ENCODE results near the gene NOXO1.
"Not testable (repeated sequence)": the region's sequence is repeated elsewhere in the genome, so short reads cannot be mapped to it uniquely, and the experiment has no call there.

Gene NOXO1

GRCh38 chr16:1940273-1941161 is 40.8 kb downstream of the NOXO1 start:
- peaks cover 26% of the 10 kb centered on the region for H3K4me1 ChIP-seq (ENCODE audit: insufficient read depth, low read length)
- H3K4me2 ChIP-seq (ENCODE audit: insufficient read depth, low read length) = no peak overlapping the region

GRCh38 chr16:1939833-1940232 is 41.4 kb downstream of the NOXO1 start:
- not testable (repeated sequence) for ATAC-seq (ENCODE audit: insufficient read depth, low read depth); H4K20me1 ChIP-seq (ENCODE audit: insufficient read depth, low read length); H3K27ac ChIP-seq (ENCODE audit: low read length); H3K9me3 ChIP-seq (ENCODE audit: insufficient read depth, low read length, severe bottlenecking); H3K4me2 ChIP-seq (ENCODE audit: insufficient read depth, low read length); DNase-seq; H3K79me2 ChIP-seq (ENCODE audit: insufficient read depth, low read length); H3K9ac ChIP-seq (ENCODE audit: low read depth, low read length); H3K4me3 ChIP-seq (ENCODE audit: low read depth in 1 of 2, low read length in 2 of 2); H3K27me3 ChIP-seq (ENCODE audit: insufficient read depth, low read length, poor library complexity); H2AFZ ChIP-seq (ENCODE audit: low read depth, low read length)
- Histone ChIP-seq H3K4me1 (ENCODE audit: insufficient read depth, low read length) (peaks cover 26% of the 10 kb centered on the region), H3K36me3 (ENCODE audit: insufficient read depth, low read length) (peaks cover 28% of the 10 kb centered on the region)

More at GRCh38 chr16:1940273-1941161, 40.8 kb downstream of the NOXO1 start:
- Histone ChIP-seq H3K27ac (ENCODE audit: low read length) (no peak overlapping the region), H3K4me3 (ENCODE audit: low read depth in 1 of 2, low read length in 2 of 2) (no peak overlapping the region), H3K27me3 (ENCODE audit: insufficient read depth, low read length, poor library complexity) (no peaks in the 10 kb centered on the region), H4K20me1 (ENCODE audit: insufficient read depth, low read length) (no peaks in the 10 kb centered on the region; the same call in 1 of the 2 replicates), H3K79me2 (ENCODE audit: insufficient read depth, low read length) (no peaks in the 10 kb centered on the region; the same call in none of the 2 replicates), H2AFZ (ENCODE audit: low read depth, low read length) (no peak overlapping the region), H3K36me3 (ENCODE audit: insufficient read depth, low read length) (peaks cover 28% of the 10 kb centered on the region), H3K9me3 (ENCODE audit: insufficient read depth, low read length, severe bottlenecking) (no peaks in the 10 kb centered on the region), H3K9ac (ENCODE audit: low read depth, low read length) (no peak overlapping the region)
- ATAC-seq (ENCODE audit: insufficient read depth, low read depth) (no peak), DNase-seq (no peak)
- TF ChIP-seq EZH2 (IDR thresholded peaks at IDR 0.05; ENCODE audit: borderline replicate concordance, low read depth, low read length, severe bottlenecking) (no peak), CTCF (IDR thresholded peaks at IDR 0.05; ENCODE audit: borderline replicate concordance, extremely low read depth, low read length, poor library complexity, severe bottlenecking) (no peak)

DNA sequence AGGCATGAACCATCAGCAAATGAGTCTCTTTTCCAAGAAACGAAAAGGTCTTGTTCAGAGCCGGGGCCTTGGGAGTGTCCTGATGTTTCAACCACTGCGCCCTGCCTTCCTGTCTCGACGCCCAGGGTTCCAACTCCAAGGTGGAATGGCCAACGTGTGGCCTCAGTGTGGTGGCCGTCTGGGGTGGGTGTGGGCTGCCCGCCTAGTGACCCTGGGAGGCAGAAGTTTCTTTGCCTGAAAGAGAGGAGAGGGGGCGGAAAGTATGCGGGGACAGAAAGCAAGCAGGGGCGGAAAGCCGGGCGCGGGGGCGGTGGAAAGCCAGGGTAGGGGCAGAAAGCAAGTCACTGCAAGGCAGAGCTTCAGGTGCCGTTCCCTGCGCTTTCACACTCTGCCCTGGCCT is 42.4 kb downstream of the NOXO1 start:
- H4K20me1 ChIP-seq (ENCODE audit: insufficient read depth, low read length) = no peaks in the 10 kb centered on the region; the same call in 1 of the 2 replicates
- H2AFZ ChIP-seq (ENCODE audit: low read depth, low read length) = no peak overlapping the region
- no peaks in the 10 kb centered on the region for H3K9me3 ChIP-seq (ENCODE audit: insufficient read depth, low read length, severe bottlenecking)
- no peak for TF ChIP-seq EZH2 (IDR thresholded peaks at IDR 0.05; ENCODE audit: borderline replicate concordance, low read depth, low read length, severe bottlenecking)
- TF ChIP-seq CTCF (IDR thresholded peaks at IDR 0.05; ENCODE audit: borderline replicate concordance, extremely low read depth, low read length, poor library complexity, severe bottlenecking) = no peak
- H3K9ac ChIP-seq (ENCODE audit: low read depth, low read length) = no peak overlapping the region
- no peak overlapping the region for H3K4me3 ChIP-seq (ENCODE audit: low read depth in 1 of 2, low read length in 2 of 2)
- DNase-seq (no peak), ATAC-seq (ENCODE audit: insufficient read depth, low read depth) (no peak)
- peaks cover 23% of the 10 kb centered on the region for H3K4me1 ChIP-seq (ENCODE audit: insufficient read depth, low read length)
- no peak overlapping the region for H3K4me2 ChIP-seq (ENCODE audit: insufficient read depth, low read length)
- H3K27ac ChIP-seq (ENCODE audit: low read length) = no peak overlapping the region
- peaks cover 28% of the 10 kb centered on the region for H3K36me3 ChIP-seq (ENCODE audit: insufficient read depth, low read length)
- H3K79me2 ChIP-seq (ENCODE audit: insufficient read depth, low read length) = no peaks in the 10 kb centered on the region; the same call in none of the 2 replicates
- no peaks in the 10 kb centered on the region for H3K27me3 ChIP-seq (ENCODE audit: insufficient read depth, low read length, poor library complexity)

DNA sequence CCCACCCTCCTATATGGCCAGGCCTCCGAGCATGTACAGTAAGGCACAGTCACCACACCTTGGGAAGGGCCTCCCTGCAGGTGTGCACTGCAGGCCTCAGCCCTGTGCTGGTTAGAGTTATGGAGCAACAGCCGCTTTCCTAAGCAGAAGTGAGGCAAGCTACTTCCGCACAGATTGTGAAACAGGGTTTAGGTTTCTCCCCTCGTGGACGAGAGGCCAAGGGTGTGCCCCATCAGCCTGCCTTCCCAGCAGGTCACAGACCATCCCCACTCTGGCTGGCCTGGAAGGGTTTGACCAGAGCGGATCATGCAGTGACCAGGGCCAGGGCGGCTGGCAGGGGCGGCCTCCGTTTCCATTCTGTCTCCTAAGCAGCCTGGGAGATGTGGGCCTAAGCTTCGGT is 43.0 kb downstream of the NOXO1 start:
- no peak for TF ChIP-seq CTCF (IDR thresholded peaks at IDR 0.05; ENCODE audit: borderline replicate concordance, extremely low read depth, low read length, poor library complexity, severe bottlenecking)
- TF ChIP-seq EZH2 (IDR thresholded peaks at IDR 0.05; ENCODE audit: borderline replicate concordance, low read depth, low read length, severe bottlenecking) = no peak
- H3K4me2 ChIP-seq (ENCODE audit: insufficient read depth, low read length) = no peak overlapping the region
- H3K27ac ChIP-seq (ENCODE audit: low read length) = no peak overlapping the region
- no peak for DNase-seq
- no peaks in the 10 kb centered on the region; the same call in none of the 2 replicates for H3K79me2 ChIP-seq (ENCODE audit: insufficient read depth, low read length)
- no peak for ATAC-seq (ENCODE audit: insufficient read depth, low read depth)
- H3K4me1 ChIP-seq (ENCODE audit: insufficient read depth, low read length) = peaks cover 17% of the 10 kb centered on the region
- no peak overlapping the region for H3K4me3 ChIP-seq (ENCODE audit: low read depth in 1 of 2, low read length in 2 of 2)
- H2AFZ ChIP-seq (ENCODE audit: low read depth, low read length) = no peak overlapping the region
- peaks cover 28% of the 10 kb centered on the region for H3K36me3 ChIP-seq (ENCODE audit: insufficient read depth, low read length)
- H4K20me1 ChIP-seq (ENCODE audit: insufficient read depth, low read length) = no peaks in the 10 kb centered on the region; the same call in 1 of the 2 replicates
- no peak overlapping the region for H3K9ac ChIP-seq (ENCODE audit: low read depth, low read length)
- no peaks in the 10 kb centered on the region for H3K27me3 ChIP-seq (ENCODE audit: insufficient read depth, low read length, poor library complexity)
- H3K9me3 ChIP-seq (ENCODE audit: insufficient read depth, low read length, severe bottlenecking) = no peaks in the 10 kb centered on the region

All from DND-41 (cell line).